Neuronal stem cell (in vitro differentiated cells): ENCODE data around the gene TMIGD3.

ENCODE experiments used
- DNase-seq: peaks from one replicate; pipeline ENCODE4 v3.0.0-alpha.2; 2013; ENCODE audit warnings: low spot score
- H2AFZ ChIP-seq: one replicate; pipeline ENCODE4 v1.6.1; 2013; ENCODE audit warnings: mild to moderate bottlenecking, low read length, inconsistent platforms
- H2AK5ac ChIP-seq: 2 replicates; pipeline ENCODE4 v1.6.1; 2013; ENCODE audit warnings: low read depth, mild to moderate bottlenecking, inconsistent platforms, low read length, moderate library complexity, mixed read lengths
- H2BK120ac ChIP-seq: 2 replicates; pipeline ENCODE4 v1.6.1; 2013; ENCODE audit warnings: low read depth, mild to moderate bottlenecking, inconsistent platforms, low read length, moderate library complexity, mixed read lengths
- H2BK12ac ChIP-seq: one replicate; pipeline ENCODE4 v1.6.1; 2013; ENCODE audit warnings: low read length, inconsistent platforms
- H2BK15ac ChIP-seq: 2 replicates; pipeline ENCODE4 v1.6.1; 2013; ENCODE audit warnings: mild to moderate bottlenecking, low read length, inconsistent platforms, mixed read lengths
- H2BK5ac ChIP-seq: one replicate; pipeline ENCODE4 v1.6.1; 2013; ENCODE audit warnings: inconsistent platforms, mild to moderate bottlenecking, low read length, moderate library complexity
- H3K14ac ChIP-seq: one replicate; pipeline ENCODE4 v1.6.1; 2013; ENCODE audit warnings: low read length, inconsistent platforms
- H3K18ac ChIP-seq: 2 replicates; pipeline ENCODE4 v1.6.1; 2013; ENCODE audit warnings: low read length, inconsistent platforms
- H3K23ac ChIP-seq: 2 replicates; pipeline ENCODE4 v1.6.1; 2013; ENCODE audit warnings: low read depth, mild to moderate bottlenecking, mixed read lengths, low read length, inconsistent platforms; ENCODE audit not compliant: poor library complexity
- H3K27ac ChIP-seq: replicated peaks from 3 replicates; pipeline ENCODE4 v1.5.1; 2013; ENCODE audit warnings: low read length, inconsistent platforms
- H3K27me3 ChIP-seq, 3 experiments: 2 replicates each; pipeline ENCODE4 v1.6.1; 2013; ENCODE audit warnings: low read length in 3 of 3, mild to moderate bottlenecking in 2 of 3, inconsistent platforms in 1 of 3, low read depth in 1 of 3, mixed read lengths in 1 of 3, moderate library complexity in 1 of 3; ENCODE audit not compliant: control insufficient read depth in 3 of 3, insufficient read depth in 3 of 3
- H3K36me3 ChIP-seq, 2 donors: replicated peaks in 1 of 2; 2 replicates each; pipeline ENCODE4 v1.6.1; 2013; ENCODE audit warnings: low read length in 2 of 2; ENCODE audit not compliant: control insufficient read depth in 2 of 2, insufficient read depth in 2 of 2
- H3K4ac ChIP-seq: 2 replicates; pipeline ENCODE4 v1.6.1; 2013; ENCODE audit warnings: inconsistent platforms, mild to moderate bottlenecking, low read length, moderate library complexity
- H3K4me1 ChIP-seq, 2 donors: 1 replicate in 1 of 2; 2 replicates in 1 of 2; pipeline ENCODE4 v1.6.1; 2013; ENCODE audit warnings: low read length in 2 of 2, low read depth in 1 of 2; ENCODE audit not compliant: control insufficient read depth in 2 of 2, insufficient read depth in 1 of 2
- H3K4me2 ChIP-seq: one replicate; pipeline ENCODE4 v1.6.1; 2013; ENCODE audit warnings: mild to moderate bottlenecking, low read length, inconsistent platforms; ENCODE audit not compliant: insufficient read depth, poor library complexity, severe bottlenecking
- H3K4me3 ChIP-seq, 2 donors: 2 replicates each; pipeline ENCODE4 v1.5.1; 2013; ENCODE audit warnings: low read length in 2 of 2, mild to moderate bottlenecking in 2 of 2, inconsistent platforms in 1 of 2, moderate library complexity in 1 of 2
- H3K79me1 ChIP-seq: one replicate; pipeline ENCODE4 v1.6.1; 2013; ENCODE audit warnings: low read depth, mild to moderate bottlenecking, inconsistent platforms, low read length, moderate library complexity
- H3K9ac ChIP-seq: one replicate; pipeline ENCODE4 v1.6.1; 2013; ENCODE audit warnings: mild to moderate bottlenecking, low read depth, low read length, inconsistent platforms; ENCODE audit not compliant: poor library complexity
- H3K9me3 ChIP-seq, 2 donors: replicated peaks in 1 of 2; 2 replicates each; pipeline versions ENCODE3 to v1.6.1; 2013; ENCODE audit warnings: low read length in 2 of 2, mild to moderate bottlenecking in 2 of 2, inconsistent platforms in 1 of 2, low read depth in 1 of 2, mixed read lengths in 1 of 2, moderate library complexity in 1 of 2; ENCODE audit not compliant: control insufficient read depth in 2 of 2, insufficient read depth in 1 of 2
- H4K8ac ChIP-seq: one replicate; pipeline ENCODE4 v1.6.1; 2013; ENCODE audit warnings: low read depth, mild to moderate bottlenecking, inconsistent platforms, low read length, moderate library complexity
- H4K91ac ChIP-seq: one replicate; pipeline ENCODE4 v1.6.1; 2013; ENCODE audit warnings: low read length, low read depth, mild to moderate bottlenecking, inconsistent platforms; ENCODE audit not compliant: poor library complexity
- WGBS, 2 donors: extraction: QIAGEN DNeasy Blood & Tissue Kit; methylation state at CpG; one replicate each; pipeline ENCODE4 v1.1.7; 2013; ENCODE audit warnings: missing lambda C conversion rate in 2 of 2, mixed read lengths in 1 of 2; ENCODE audit not compliant: insufficient read length in 2 of 2, insufficient replicate concordance in 1 of 2; ENCODE audit errors: extremely low coverage in 2 of 2; 5-methylcytosine and 5-hydroxymethylcytosine counted together

TMIGD3 gene

DNA sequence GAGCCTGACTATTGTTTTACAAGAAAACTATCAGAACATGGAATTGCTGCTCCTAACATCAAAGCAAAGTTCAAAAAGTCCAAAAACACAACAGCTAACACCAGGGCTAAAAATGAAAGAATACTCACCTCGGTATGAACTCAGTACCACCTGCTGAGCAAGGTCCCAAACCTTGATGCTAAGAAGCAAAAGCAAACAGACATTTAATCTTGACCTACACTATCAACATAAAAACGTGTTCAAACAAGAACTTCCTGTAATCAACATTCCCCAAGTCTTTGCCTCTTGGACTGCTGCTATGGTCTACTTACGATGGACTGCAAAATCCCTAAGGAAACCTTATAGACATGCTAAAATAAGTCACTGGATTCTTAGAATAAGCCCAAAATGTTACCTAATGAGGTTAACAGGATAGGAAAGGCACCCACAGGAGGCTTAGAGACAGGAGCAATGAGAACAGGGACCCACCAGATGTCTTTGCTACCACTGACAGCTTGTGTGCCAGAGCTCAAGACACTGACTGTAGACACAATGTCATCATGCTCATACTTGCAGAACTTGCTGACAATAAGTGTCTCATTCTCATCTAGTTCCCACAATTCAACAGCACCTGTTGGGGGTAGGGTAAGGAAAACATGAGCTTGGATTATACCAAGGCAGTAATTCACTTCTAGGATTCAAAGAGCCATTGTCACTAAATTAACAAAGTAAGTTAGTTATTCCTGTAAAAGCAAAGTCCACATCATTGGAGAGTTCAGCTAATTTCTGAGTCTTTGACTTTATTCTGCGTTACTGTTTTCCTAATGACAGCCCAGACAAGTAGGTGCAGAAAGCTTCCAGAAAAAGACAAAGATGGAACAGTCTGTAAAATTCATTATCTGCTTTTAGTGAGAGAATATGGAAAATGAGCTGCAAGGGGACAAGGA lies 56.2 kb downstream of the TMIGD3 start:
- Histone ChIP-seq H2BK120ac (no peak overlapping the region), H2AFZ (no peak overlapping the region), H2AK5ac (no peak overlapping the region), H3K23ac (no peak overlapping the region), H3K79me1 (peaks cover 6% of the 10 kb centered on the region), H3K14ac (no peak overlapping the region), H3K27ac (no peak overlapping the region), H3K36me3 (peaks cover 24 to 66% of the 10 kb centered on the region in 2 donors), H3K4ac (no peak overlapping the region), H3K4me3 (peak overlapping the region in 1 of 2 donors; percentile 79), H3K18ac (no peak overlapping the region), H3K27me3 (no peaks in the 10 kb centered on the region), H3K9ac (no peak overlapping the region), H2BK5ac (no peak overlapping the region), H4K8ac (no peak overlapping the region), H3K4me2 (no peak overlapping the region), H4K91ac (no peak overlapping the region), H3K4me1 (peaks cover 5 to 8% of the 10 kb centered on the region in 2 donors), H2BK12ac (no peak overlapping the region), H3K9me3 (no peaks in the 10 kb centered on the region), H2BK15ac (no peak overlapping the region)
- WGBS, 2 donors = no CpG with 5 or more reads among the region's 4 CpGs
- no peak for DNase-seq

DNA sequence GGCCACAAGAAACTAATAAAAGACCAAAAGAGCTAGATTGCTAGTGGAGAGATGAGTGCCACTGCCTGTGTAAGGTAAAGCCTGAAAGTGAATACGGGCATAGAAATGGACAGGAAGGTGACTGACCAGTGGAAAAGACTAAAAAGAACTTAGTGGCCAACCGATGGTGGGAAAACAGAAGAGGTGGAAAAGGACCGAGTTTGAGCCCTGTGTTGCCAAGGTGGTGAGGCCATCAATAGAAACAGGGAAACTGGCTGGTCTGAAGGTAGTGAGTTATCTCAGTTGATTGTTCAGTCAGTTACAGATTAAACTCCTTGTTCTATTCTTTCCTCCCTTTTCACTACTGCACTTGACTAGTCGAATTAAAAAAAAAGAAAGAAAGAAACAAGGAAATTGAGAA lies 56.9 kb downstream of the TMIGD3 start:
- H3K27me3 ChIP-seq = no peaks in the 10 kb centered on the region
- WGBS, 2 donors = no CpG with 5 or more reads among the region's 4 CpGs
- H3K4me2 ChIP-seq = no peak overlapping the region
- H2AFZ ChIP-seq = no peak overlapping the region
- peaks cover 6% of the 10 kb centered on the region for H3K79me1 ChIP-seq
- peaks cover 5 to 8% of the 10 kb centered on the region in 2 donors for H3K4me1 ChIP-seq
- no peak overlapping the region for H3K4me3 ChIP-seq
- no peak overlapping the region for H3K14ac ChIP-seq
- H4K8ac ChIP-seq = no peak overlapping the region
- DNase-seq = no peak
- no peak overlapping the region for H2AK5ac ChIP-seq
- no peak overlapping the region for H2BK5ac ChIP-seq
- H2BK12ac ChIP-seq = no peak overlapping the region
- H3K27ac ChIP-seq = no peak overlapping the region
- no peak overlapping the region for H3K23ac ChIP-seq
- H2BK15ac ChIP-seq = no peak overlapping the region
- no peak overlapping the region for H3K9ac ChIP-seq
- peaks cover 28 to 71% of the 10 kb centered on the region in 2 donors for H3K36me3 ChIP-seq
- H3K18ac ChIP-seq = no peak overlapping the region
- H2BK120ac ChIP-seq = no peak overlapping the region
- no peak overlapping the region for H4K91ac ChIP-seq
- H3K9me3 ChIP-seq = no peaks in the 10 kb centered on the region
- no peak overlapping the region for H3K4ac ChIP-seq

DNA sequence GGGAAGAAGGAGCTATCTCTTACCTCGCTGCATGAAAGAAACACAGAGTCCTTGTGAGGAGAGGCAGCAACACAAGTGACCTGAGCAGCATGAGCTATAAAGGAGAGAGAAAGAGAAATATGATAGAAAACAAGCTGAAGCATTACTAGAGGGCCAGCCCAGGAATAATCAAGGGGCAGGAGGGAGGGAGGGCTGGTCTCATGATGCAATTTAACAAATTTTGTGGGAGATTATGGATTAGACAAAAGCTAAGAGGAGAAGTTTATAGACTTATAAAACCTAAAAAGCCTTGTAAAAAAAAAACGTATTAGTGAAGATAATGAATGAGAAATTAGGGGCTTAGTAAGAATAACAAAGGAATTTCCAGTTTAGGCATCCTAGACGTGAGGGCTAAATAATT lies 59.4 kb downstream of the TMIGD3 start:
- WGBS, 2 donors = no CpG with 5 or more reads among the region's 3 CpGs
- H3K4me3 ChIP-seq = no peak overlapping the region
- H4K91ac ChIP-seq = no peak overlapping the region
- no peak overlapping the region for H2BK5ac ChIP-seq
- no peak overlapping the region for H2BK12ac ChIP-seq
- no peak overlapping the region for H3K14ac ChIP-seq
- no peak overlapping the region for H3K23ac ChIP-seq
- no peak overlapping the region for H2BK15ac ChIP-seq
- H3K36me3 ChIP-seq = peaks cover 35 to 85% of the 10 kb centered on the region in 2 donors
- no peak overlapping the region for H3K27ac ChIP-seq
- no peak for DNase-seq
- peaks cover 6% of the 10 kb centered on the region for H3K79me1 ChIP-seq
- H2AK5ac ChIP-seq = no peak overlapping the region
- no peak overlapping the region for H2BK120ac ChIP-seq
- no peak overlapping the region for H3K4ac ChIP-seq
- no peak overlapping the region for H3K9ac ChIP-seq
- no peaks in the 10 kb centered on the region for H3K9me3 ChIP-seq
- no peak overlapping the region for H4K8ac ChIP-seq
- H3K4me1 ChIP-seq = peaks cover 2 to 4% of the 10 kb centered on the region in 2 donors
- H3K18ac ChIP-seq = no peak overlapping the region
- no peak overlapping the region for H2AFZ ChIP-seq
- no peaks in the 10 kb centered on the region for H3K27me3 ChIP-seq
- no peak overlapping the region for H3K4me2 ChIP-seq

DNA sequence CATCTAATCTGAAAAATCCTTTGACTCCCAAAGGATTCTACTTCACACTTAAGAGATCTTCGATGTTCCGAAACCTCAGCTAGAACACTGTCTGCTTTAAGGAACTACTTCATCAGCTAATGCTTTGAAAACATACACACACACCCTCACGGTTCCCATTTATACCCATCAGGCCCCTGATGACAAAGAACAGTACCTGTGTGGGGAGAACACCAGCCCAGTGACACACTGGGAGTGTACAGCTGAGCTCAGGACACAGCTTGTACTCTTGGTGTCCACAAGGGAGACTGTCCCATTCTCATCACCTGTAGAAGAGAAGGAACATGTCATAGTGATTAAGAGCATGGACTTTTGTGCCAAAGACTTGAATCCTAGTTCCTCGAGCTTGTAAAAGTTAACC lies 61.0 kb downstream of the TMIGD3 start:
- Histone ChIP-seq H3K18ac (no peak overlapping the region), H3K9me3 (no peaks in the 10 kb centered on the region), H2AFZ (no peak overlapping the region), H3K27ac (no peak overlapping the region), H3K4me3 (no peak overlapping the region), H3K79me1 (no peaks in the 10 kb centered on the region), H4K8ac (no peak overlapping the region), H3K36me3 (peaks cover 36 to 99% of the 10 kb centered on the region in 2 donors), H3K9ac (no peak overlapping the region), H2AK5ac (no peak overlapping the region), H2BK12ac (no peak overlapping the region), H3K23ac (no peak overlapping the region), H4K91ac (no peak overlapping the region), H3K27me3 (no peaks in the 10 kb centered on the region), H2BK15ac (no peak overlapping the region), H2BK120ac (no peak overlapping the region), H2BK5ac (no peak overlapping the region), H3K4me1 (peaks cover 0 to 2% of the 10 kb centered on the region in 2 donors), H3K14ac (no peak overlapping the region), H3K4ac (no peak overlapping the region), H3K4me2 (no peak overlapping the region)
- no peak for DNase-seq
- WGBS, 2 donors = no CpG with 5 or more reads among the region's 4 CpGs
